Body of pancreas (tissue), 4 donors: ENCODE results near the gene CACNB3. TPM values are rescaled to one million over a fixed set of nuclear protein-coding genes. Genes with fewer than 3 reads are reported as not detected.
A peak's percentile ranks its signal among the peaks of the same experiment; 100 is the strongest.

Source experiments
- ATAC-seq: fragments of 150-250 bp; one replicate; pipeline ENCODE4 v1.9.1; 2016
- DNase-seq, 4 donors: peaks; one replicate each; pipeline ENCODE4 v3.0.0-alpha.2; 2019
- H3K27ac ChIP-seq, 4 donors: fragments of 200-600 bp; sonication (generic); 1 replicate in 3 of 4; 2 replicates in 1 of 4; pipeline versions ENCODE4 v1.5.1 to v1.6.1; 2016 to 2019; ENCODE audit warnings: mild to moderate bottlenecking in 1 of 4, mixed read lengths in 1 of 4, moderate library complexity in 1 of 4
- H3K27me3 ChIP-seq, 2 donors: fragments of 200-600 bp; sonication (generic); one replicate each; pipeline ENCODE4 v1.6.0; 2016; ENCODE audit warnings: mild to moderate bottlenecking in 1 of 2
- H3K36me3 ChIP-seq, 2 donors: fragments of 200-600 bp; sonication (generic); replicated peaks in 1 of 2; 2 replicates each; pipeline ENCODE4 v1.5.1; 2016; ENCODE audit warnings: low read depth in 2 of 2; ENCODE audit not compliant: insufficient read depth in 1 of 2
- H3K4me1 ChIP-seq: fragments of 200-600 bp; sonication (generic); one replicate; pipeline ENCODE4 v1.6.0; 2016
- H3K4me3 ChIP-seq, 2 donors: fragments of 200-600 bp; sonication (generic); 1 replicate in 1 of 2; 2 replicates in 1 of 2; pipeline ENCODE4 v1.5.1; 2016 to 2019
- H3K9me3 ChIP-seq, 3 donors: fragments of 200-600 bp; sonication (generic); 1 replicate in 2 of 3; 2 replicates in 1 of 3; pipeline ENCODE4 v1.5.1; 2016
- CTCF ChIP-seq, 7 experiments: fragments of 450-650 bp in 4 of 7; fragments of 200-600 bp in 3 of 7; sonication (generic) in 3 of 7; IDR thresholded peaks; one replicate each; pipeline ENCODE4 v1.5.1; 2016 to 2019; ENCODE audit warnings: antibody characterized with exemption in 7 of 7
- POLR2A ChIP-seq, 3 donors: fragments of 450-650 bp; IDR thresholded peaks; one replicate each; pipeline ENCODE4 v1.6.1; 2016; ENCODE audit warnings: antibody characterized with exemption in 3 of 3, mild to moderate bottlenecking in 2 of 3
- WGBS, 2 donors: methylation state at CpG; one replicate each; pipeline ENCODE4 v1.1.5; 2017; 5-methylcytosine and 5-hydroxymethylcytosine counted together
- intact Hi-C: fragments of 100-400 bp; cut with DNase I; formaldehyde crosslinking; loops from one replicate; pipeline ENCODE4 v1.15.1; 2023
- total RNA-seq, 2 donors: library from RNA; depleted of rRNA; stranded (reverse); fragments of >200 nt; gene quantifications; one replicate each; pipeline ENCODE4 v1.1.0, GENCODE V29; 2016

CACNB3 gene
- total RNA-seq, 2 donors from 2014 or later, result 4.0 to 6.7 TPM

GRCh38 chr12:48816143-48816854 lies 2.0 kb upstream of the CACNB3 start:
- Histone ChIP-seq H3K4me3 (no peak overlapping the region), H3K27ac (no peak overlapping the region), H3K9me3 (no peaks in the 10 kb centered on the region), H3K36me3 (no peaks in the 10 kb centered on the region), H3K4me1 (peaks cover 36% of the 10 kb centered on the region), H3K27me3 (no peaks in the 10 kb centered on the region)
- DNase-seq, result peak in 2 of 4 donors; percentile 27 to 39
- intact Hi-C loops, result no loop called here
- ATAC-seq, result no peak
- 78 to 80% methylated on average over 3 of the region's 3 CpGs for WGBS, 2 donors
- no peak for TF ChIP-seq POLR2A (IDR thresholded peaks at IDR 0.05)
- TF ChIP-seq CTCF (IDR thresholded peaks at IDR 0.05), result no peak

GRCh38 chr12:48818831-48819590 lies 715 bp downstream of the CACNB3 start:
- no peak for ATAC-seq
- no peaks in the 10 kb centered on the region for H3K27me3 ChIP-seq
- intact Hi-C loops, result no loop called here
- 30 to 50% methylated on average over 16 to 22 of the region's 37 CpGs for WGBS, 2 donors
- no peaks in the 10 kb centered on the region for H3K9me3 ChIP-seq
- H3K4me1 ChIP-seq, result peaks cover 30% of the 10 kb centered on the region
- peak overlapping the region; percentile 36 to 57 for H3K4me3 ChIP-seq
- no peak for DNase-seq
- no peak overlapping the region for H3K27ac ChIP-seq
- no peaks in the 10 kb centered on the region for H3K36me3 ChIP-seq
- no peak for TF ChIP-seq POLR2A (IDR thresholded peaks at IDR 0.05)
- TF ChIP-seq CTCF (IDR thresholded peaks at IDR 0.05), result peak in 1 of 7 experiments; percentile 16

GRCh38 chr12:48819986-48820725 lies 1.9 kb downstream of the CACNB3 start:
- H3K27me3 ChIP-seq, result no peaks in the 10 kb centered on the region
- ATAC-seq (no peak), DNase-seq (no peak)
- 70 to 71% methylated on average over 5 of the region's 5 CpGs for WGBS, 2 donors
- H3K36me3 ChIP-seq, result no peaks in the 10 kb centered on the region
- H3K9me3 ChIP-seq, result no peaks in the 10 kb centered on the region
- TF ChIP-seq CTCF (IDR thresholded peaks at IDR 0.05) (no peak), POLR2A (IDR thresholded peaks at IDR 0.05) (no peak)
- intact Hi-C loops, result no loop called here
- H3K27ac ChIP-seq, result no peak overlapping the region
- peaks cover 26% of the 10 kb centered on the region for H3K4me1 ChIP-seq
- no peak overlapping the region for H3K4me3 ChIP-seq

- no peak overlapping the region for H3K27ac ChIP-seq
- TF ChIP-seq CTCF (IDR thresholded peaks at IDR 0.05), result no peak
- TF ChIP-seq POLR2A (IDR thresholded peaks at IDR 0.05), result no peak
- no peaks in the 10 kb centered on the region for H3K9me3 ChIP-seq
- WGBS, 2 donors, result 60 to 65% methylated on average over 3 to 5 of the region's 5 CpGs
- ATAC-seq, result no peak
- no peaks in the 10 kb centered on the region for H3K27me3 ChIP-seq
- no peak for DNase-seq
- H3K4me3 ChIP-seq, result no peak overlapping the region
- intact Hi-C loops, result no loop called here
- peaks cover 14% of the 10 kb centered on the region for H3K4me1 ChIP-seq
- no peaks in the 10 kb centered on the region for H3K36me3 ChIP-seq
Measured at GRCh38 chr12:48822139-48822538, 3.8 kb downstream of the CACNB3 start.
